HG02678 (cell line): ENCODE results near the gene BBS9.

Experiments
- ATAC-seq: cut with Tn5 transposase; IDR thresholded peaks from one replicate; pipeline ENCODE4 v1.9.1; 2021; ENCODE audit warnings: mild to moderate bottlenecking, moderate library complexity; ENCODE audit not compliant: unreplicated experiment

BBS9 gene

DNA sequence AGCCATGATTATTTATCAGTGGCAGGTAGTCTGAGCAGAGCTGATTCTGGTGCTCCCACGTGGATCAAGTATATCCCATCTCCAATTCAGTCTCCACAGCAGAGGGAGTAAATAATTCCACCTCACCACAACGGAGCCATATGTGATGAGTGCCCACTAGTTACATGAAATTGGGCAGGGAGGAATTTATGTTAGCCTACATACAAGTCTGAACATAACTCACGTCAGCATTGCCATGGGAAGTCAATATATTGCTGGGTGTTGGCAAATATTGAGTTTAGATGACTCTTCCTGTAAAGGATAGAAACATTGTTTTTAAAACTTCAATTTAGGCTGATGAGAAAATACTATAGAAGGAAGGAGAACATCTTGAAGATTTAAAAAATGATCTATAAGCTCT, 507.0 kb downstream of the BBS9 start:
- no peak for ATAC-seq

- ATAC-seq, result no peak
Measured at GRCh38 chr7:33639552-33640197, 510.3 kb downstream of the BBS9 start.

DNA sequence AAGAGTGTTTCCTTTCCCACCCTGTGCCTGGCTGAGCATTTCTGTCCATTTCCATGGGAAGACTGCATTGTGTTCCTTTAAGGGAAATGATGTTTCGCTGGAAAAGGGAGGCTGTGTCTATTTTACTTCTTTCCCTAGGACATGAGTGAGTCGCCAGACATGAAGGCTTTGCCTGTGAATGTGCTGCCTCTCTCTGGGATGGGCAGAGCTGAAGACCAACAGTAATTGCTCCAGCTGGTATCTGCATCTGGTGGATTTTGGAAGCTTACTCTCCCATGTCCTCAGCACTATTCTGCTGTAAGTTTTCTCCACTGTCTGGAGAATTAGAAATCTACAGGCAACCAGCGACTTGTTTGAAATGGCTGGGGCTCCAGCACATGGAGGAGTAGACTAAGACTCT, 511.4 kb downstream of the BBS9 start:
- ATAC-seq, result no peak

GRCh38 chr7:33642312-33642711, 512.9 kb downstream of the BBS9 start:
- no peak for ATAC-seq

GRCh38 chr7:33643530-33643929, 514.2 kb downstream of the BBS9 start:
- ATAC-seq, result no peak

DNA sequence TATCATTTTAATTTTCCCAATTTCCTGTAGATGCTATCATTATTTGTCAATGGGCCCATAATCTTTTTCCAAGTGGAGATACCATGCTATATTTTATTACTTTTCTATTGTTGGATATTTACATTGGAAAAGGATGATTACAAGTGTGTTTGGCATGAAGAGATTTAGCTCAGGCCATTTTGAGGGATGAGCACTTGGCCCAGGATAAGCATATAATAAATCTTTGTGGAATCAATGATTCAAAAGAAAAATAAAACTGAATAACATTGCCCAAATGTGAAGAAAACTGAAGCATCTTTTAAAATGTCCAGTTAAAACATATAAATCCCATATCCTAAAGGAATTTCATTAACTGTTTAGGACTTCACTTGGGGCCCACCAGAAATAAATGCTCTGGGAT, 515.1 kb downstream of the BBS9 start:
- no peak for ATAC-seq

DNA sequence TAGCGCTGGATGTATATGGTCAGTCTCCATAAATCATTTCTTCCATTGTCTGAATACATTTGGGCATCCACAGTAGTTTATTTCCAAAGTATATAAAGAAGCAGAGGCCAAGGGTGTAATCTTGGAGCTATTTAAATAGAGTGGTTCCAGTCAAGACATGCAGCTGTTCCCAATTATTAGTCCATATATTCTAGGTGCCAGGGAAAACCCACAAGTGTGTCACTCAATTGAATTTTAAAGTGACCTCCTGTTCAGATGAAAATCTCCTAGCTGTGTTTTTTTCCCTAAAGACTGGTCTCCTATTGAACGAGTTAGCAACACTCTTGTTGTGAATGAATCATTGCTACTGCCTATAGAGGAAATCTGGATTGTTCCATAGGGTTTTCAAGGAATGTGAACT, 515.7 kb downstream of the BBS9 start:
- no peak for ATAC-seq

GRCh38 chr7:33646166-33646565, 516.8 kb downstream of the BBS9 start:
- no peak for ATAC-seq

DNA sequence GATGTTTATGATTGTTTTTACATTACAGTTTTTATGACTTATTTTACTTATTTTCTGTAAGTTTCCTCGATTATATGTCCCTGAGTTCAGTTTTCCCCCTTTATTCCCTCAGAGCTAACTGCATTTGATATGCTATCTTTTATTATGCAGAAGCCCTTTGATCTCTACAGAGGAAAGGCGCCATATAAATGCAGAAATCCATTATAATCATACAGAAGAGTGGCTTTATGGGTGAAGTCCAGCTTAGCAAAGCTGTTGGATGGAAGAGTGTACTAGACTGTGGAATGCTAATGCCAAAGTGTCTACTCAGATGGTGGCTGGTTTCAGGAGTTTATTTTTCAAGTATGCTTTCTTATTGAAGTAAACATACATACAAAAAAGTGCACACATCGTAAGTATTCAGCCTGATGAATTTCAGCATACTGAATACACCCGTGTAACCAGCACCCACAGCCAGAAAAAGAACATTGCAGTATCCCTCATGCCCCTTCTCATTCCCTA, 517.6 kb downstream of the BBS9 start:
- no peak for ATAC-seq

DNA sequence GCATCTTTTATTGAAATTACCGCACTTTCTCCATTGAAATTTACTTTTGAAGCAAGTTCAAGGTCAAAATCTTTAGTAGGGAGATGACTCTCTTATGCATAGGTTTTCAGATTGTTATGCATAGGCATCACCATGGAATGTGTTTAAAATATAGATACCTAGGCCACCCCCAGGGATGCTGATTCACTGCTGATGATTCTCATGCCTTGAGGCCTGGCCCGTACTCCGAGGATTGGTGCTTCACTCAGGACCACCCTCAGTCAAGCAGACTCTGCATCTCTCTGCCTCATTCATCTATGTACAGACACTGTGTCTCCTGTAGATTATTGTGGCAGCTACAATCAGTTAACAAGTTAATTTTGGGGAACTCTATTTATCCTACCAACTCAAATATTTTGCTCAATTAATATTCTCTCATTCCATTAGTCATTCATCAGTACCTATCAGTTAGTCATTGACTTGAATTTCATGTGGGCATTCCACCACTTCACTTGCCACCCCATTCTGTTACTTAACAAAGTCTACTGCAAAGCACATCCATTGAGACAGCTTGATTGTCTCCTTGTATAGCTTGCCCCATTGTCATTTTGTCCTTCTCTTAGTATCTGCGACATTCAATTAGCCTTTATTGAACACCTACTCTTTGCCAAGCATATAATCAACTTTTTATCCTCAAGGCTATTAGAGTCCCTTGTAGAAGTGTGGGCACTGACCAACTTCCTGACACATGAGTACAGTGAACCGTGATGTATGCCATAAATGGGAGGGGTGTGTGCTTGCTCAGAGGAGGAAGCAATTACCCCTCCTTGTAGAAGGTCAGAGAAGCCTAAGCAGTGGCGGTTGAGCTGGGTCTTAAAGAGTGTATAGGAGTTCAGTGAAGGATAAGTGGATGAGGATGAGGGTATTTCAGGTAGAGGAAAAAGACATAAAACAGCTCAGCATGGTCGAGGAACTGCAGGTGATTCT, 520.4 kb downstream of the BBS9 start:
- no peak for ATAC-seq

DNA sequence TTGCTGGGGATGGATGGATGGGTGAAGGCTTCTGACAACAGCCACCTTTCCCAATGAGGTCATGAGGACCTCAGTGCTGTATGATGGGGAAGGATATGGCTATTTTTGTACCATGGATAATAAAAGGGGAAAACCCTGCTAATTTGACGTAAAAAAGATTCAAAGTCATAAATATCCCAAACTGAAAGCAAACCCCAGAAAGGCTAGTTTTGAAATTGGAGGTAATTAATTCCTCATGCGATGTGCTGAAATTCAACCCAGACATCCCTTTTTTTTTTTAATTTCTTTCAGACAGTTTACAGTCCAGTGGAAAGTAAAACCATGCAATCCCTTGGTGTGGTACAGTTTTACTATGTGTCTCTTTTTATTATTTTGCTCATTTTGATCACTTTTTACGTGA, 521.5 kb downstream of the BBS9 start:
- no peak for ATAC-seq

DNA sequence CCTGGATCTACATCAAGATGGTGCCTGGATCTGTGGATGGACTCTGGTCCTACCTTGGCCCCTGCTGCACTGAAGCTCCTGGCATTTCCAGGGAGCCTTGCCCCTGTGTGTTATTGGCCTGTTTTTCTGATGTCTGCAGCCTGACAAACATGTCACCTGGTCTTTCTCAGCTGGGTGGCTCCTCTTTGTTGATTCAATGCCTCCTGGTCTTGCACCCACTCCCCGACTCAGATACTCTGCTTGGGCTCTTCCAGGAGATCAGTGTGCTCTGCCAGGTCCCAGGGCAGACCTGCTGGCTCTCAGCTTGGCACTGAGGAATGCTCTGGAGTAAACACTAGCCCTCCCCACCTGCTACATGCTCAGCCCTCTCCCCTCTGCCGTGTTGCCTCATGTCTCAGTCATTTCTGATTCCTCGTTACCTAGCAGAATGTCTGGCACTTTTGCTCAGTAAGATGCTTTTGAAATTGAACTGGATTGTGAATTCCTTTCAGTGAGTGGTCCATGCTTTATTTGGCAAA, 522.7 kb downstream of the BBS9 start:
- no peak for ATAC-seq

- no peak for ATAC-seq
Measured at GRCh38 chr7:33654676-33655075, 525.3 kb downstream of the BBS9 start.
